Epidermal melanocyte (primary cell): ENCODE data around the gene HOXA7.

Experiments used
- DNase-seq: peaks from one replicate; pipeline ENCODE4 v3.0.0; 2011; ENCODE audit warnings: low spot score; ENCODE audit not compliant: insufficient read length

The HOXA7 gene

DNA sequence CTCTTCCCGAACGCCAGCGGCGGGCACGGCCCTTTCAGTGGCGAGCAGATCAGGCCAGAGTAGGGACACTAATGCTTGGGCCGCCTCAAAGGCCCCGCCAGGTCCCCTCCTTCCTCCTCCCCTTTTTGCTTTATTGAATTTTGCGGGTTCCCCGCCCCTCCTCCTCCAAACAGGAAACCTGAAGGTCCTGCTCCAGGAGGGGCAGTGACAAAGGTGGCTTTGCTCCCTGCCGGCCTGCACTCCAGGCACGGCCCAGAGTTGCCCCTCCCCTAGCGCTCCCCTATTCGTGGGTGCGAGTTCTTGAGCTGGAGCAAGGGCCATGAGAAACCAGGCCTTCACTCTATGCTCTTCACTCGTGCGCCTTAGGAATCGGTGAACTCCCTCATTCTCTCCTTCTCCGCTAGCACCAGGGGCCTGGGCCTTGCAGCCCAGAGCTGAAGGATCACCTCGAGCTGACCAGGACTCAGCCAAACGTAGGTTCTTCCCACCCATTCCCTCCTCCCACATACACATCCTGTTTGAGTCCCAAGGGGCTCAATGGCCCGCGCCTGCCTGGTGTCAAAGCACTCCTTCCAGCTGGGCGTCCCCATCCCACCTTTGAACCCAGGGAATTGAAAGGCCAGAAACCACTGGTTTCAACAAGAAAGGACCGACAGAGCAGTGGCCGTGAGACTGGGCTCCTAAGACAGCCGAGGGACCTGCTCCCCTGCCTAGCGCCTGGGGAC is 8.3 kb downstream of the HOXA7 start:
- DNase-seq: no peak

DNA sequence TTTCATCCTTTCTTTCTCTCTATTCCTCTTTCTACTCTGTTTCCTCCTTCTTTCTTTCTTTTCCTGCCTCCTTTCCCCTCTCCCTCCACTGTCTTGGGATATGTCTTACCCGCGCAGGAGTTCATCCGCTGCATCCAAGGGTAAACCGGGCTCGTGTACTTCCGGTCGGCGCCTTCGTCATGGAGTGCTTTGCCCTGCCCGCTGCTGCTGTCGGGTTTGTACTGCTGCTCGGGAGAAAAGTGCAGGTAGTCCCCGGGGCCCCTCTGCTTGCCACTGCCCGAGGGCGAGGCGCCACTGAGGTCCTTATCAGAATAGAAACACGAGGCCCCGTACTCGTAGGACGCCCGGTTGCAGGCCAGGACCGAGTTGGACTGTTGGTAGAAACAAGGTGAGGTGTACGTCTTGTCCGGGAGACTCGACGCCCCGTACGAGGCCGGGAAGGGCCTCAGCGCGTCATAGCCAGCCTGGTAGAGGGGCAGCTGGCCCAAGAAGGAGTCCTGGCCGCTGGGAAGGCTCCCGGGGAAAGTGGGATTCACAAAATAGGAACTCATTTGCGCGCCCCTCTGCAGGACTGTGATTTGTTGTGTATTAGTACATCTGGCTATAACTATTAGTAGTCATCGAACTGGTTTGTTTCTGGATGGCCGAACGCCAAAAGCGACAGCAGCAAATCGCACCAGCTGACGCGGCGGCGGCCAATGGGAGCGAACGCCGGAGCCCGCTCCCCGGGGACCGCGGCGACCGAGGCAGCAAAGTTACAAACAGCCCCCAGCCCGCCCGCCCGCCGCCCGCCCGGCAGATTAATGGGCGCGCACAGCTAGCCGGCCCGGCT is 9.1 kb downstream of the HOXA7 start, which contains the start of gene HOXA6:
Gene HOXA6, minus strand, starts transcription at position 576 of the 832 bp plus-strand sequence. Its CDS starts 25 bp downstream, at position 551.
- DNase-seq: no peak

DNA sequence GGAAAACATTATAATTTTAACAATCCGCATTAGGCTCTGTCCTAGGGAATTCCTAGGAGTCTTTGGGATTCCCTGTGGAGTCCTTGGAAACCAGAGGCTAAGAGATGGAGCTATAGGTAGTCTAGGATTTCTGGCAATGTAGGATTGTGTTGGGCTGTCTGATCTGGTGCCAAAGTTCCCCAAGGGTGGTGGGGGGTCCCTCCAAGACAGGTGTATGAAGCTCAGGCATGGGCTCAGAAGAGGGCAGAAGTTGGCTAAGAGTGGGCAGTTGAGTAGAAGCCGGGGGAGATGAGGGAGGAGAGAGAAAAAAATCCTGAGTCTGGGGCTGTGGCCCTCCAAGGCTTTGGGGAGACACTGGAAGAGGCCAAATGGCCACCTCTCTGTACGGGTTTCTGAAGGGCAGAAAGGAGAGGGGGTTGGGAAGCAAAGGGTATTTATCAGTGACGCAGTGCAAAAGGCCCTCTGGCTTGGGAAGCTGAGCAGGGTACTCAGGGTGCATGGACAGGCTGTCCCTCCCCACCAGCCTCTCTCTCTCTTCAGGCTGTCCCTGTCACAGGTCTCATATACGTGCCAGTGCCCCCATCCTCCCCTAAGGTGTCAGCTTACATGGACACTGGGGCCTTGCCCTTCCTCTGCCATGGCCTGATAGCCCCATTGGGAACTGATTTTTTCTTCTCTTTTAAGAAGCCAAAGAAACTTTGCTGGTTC is 9.8 kb downstream of the HOXA7 start:
- DNase-seq: no peak

DNA sequence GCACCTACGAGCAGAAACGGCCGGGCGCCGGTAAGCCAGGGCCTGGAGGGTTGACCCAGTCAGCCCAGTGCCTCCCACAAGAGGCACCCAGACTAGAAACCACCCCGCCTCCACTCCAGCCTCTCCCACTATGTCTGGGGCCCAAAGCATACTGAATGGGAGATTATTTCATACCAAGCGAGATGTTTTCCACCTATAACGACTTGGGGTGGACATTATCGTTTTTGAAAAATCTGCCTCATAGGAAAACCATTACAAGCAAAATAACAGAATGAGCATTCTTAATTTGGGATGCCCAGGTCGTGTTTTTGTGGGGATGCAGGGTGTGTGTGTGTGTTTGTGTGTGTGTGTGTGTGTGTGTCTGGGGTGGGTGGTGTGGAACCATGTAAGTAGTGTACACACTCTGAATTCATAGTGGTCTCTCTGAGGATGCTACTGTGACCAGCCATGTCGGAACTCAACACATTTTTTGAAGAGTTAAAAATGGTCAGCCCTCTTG is 10.5 kb downstream of the HOXA7 start:
- no peak for DNase-seq

DNA sequence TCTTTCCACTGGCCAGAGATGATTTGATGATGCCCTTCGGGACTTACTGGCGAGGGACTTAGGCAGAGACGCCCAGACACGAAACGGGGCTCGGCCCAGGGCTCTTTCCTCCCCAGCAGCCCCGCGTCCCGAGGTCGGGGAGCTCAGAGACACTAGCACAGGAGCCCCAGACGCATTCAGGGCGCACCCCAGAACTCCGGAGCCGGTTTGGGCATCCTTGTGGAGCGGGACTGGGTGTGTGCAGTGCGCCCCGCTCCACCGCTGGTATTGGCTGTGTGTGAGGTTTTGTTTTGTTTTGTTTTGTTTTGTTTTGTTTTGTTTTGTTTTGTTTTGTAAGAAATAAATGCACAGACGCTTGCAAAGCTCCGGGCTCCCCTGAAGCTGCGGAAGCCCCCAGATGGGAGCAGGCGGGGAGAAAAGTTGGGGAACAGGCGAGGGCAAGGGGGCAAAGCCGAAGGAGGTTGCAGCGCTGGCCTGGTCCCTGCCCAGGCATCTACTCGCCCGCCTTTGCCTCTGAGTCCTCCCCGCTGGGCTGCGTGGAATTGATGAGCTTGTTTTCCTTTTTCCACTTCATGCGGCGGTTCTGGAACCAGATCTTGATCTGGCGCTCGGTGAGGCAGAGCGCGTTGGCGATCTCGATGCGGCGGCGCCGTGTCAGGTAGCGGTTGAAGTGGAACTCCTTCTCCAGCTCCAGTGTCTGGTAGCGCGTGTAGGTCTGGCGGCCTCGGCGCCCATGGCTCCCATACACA is 11.1 kb downstream of the HOXA7 start:
- DNase-seq: no peak

DNA sequence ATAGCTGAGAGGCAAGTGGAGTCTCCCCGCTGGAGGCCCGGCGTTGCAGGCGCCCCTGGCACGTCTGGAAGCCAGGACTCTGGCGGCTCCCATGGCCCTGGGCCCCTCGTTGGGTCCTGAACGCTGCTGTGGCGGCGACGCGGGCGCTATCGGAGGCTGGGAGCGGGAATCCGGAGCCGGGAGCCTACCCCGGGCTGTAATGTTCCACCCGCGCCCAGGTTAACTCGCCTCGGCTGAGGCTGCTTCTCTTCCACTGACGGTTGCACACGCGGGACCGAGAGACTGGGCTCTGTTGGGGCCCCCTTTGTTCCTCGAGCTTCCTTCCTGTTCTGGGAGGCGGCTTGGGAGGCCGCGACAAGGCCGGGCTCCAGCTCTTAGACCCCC is 11.7 kb downstream of the HOXA7 start:
- DNase-seq: no peak

DNA sequence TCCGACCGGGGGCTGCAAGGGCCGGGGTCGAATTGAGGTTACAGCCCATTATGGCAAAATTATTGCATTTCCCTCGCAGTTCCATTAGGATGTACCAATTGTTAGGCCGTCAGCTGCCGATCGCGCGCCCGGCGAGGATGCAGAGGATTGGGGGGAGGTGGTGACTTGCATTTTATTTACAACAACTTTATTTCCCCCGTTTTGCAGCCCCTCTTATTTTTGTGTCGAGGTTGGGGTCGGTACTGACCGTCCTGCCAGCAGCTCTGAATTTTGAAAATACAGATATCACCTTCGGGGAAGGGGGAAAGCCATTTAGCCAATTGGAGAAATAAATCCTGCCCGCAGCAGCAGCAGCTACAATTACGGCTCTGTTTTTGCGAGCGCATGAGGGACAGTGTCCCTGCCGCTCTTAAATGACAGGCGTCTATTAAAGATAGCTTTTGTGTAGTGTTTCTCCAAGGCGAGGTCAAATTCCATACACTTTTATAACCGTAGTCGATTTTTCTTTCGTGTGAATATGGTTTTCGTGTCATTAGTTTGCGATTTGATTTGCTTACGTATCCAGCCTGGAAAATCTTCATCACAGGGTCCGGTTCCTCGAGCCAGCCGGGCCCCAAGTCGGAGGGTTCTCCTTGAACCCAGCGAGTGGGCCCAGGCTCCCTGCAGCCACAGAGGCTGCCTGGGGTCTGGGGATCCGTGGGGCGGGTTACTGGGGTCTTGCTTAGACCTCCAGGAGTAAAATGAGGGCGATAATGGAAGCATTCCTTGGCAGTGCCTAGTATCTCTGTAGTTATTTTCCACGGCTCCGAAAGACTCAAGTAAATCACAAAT is 12.3 kb downstream of the HOXA7 start:
- DNase-seq: no peak

DNA sequence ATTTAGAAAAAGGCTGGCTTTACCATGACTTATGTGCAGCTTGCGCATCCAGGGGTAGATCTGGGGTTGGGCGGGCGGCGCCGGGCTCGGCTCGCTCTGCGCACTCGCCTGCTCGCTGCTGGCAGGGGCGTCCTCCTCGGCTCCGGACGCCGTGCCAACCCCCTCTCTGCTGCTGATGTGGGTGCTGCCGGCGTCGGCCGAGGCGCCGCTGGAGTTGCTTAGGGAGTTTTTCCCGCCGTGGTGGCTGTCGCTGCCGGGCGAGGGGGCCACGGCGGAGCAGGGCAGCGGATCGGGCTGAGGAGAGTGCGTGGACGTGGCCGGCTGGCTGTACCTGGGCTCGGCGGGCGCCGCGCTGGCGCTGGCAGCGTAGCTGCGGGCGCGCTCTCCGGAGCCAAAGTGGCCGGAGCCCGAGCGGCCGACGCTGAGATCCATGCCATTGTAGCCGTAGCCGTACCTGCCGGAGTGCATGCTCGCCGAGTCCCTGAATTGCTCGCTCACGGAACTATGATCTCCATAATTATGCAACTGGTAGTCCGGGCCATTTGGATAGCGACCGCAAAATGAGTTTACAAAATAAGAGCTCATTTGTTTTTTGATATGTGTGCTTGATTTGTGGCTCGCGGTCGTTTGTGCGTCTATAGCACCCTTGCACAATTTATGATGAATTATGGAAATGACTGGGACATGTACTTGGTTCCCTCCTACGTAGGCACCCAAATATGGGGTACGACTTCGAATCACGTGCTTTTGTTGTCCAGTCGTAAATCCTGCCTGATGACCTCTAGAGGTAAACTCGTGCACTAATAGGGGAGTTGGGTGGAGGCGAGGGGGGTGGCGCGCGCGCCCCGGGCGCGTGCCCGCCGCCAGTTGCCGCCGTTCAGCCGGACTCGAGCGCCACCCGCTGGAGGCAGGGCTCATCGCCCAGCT is 13.2 kb downstream of the HOXA7 start, which contains the start of gene HOXA5:
Gene HOXA5, minus strand, starts transcription at position 659 of the 927 bp plus-strand sequence. Its CDS starts 74 bp downstream, at position 585.
- peak; percentile 77 for DNase-seq

DNA sequence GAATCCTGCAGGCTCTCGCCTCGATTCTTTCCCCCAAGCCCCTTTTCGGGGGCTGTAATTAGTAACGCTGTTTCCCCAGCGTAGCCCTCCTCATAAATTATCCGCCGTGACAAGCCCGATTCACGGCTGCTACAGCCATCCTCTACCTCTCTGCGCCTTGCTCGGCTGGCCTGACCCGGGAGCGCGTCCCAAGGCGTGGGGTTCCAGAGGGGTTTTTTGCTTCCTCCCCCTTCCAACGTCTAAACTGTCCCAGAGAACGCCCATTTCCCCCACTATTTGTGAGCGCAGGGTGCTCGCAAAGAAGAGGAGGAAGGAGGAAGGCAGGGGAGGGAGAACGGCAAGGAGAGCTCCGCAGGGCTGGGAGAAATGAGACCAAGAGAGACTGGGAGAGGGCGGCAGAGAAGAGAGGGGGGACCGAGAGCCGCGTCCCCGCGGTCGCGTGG is 13.9 kb downstream of the HOXA7 start:
- DNase-seq: no peak

DNA sequence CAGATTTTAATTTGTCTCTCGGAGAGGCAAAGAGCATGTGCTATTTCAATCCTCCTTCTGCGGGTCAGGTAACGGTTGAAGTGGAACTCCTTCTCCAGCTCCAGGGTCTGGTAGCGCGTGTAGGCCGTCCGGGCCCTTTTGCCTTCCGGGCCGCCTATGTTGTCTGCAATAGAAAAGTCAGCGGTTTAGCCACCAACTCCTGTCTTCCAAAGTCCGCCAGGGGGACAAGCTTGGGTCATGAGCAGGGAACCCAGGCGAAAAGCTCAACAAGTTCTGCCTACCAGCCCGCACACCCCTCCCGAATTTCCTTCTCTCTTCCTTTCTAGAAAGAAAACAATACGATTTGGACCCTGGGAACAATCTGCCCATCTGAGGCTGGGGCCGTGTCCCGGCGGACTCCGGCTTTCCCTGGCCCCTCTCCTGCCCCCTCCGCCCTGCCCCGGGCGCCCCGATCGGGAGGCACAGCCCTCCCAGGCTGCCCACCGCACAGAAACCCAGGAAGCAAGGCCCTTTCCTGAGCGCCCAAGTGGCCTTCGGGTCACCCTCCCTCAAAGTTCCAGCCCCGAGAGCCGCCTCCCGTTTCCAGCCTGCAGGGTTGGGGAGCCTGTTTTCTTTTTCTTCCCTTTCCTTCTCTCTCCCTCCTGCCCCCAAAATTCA is 14.4 kb downstream of the HOXA7 start:
- no peak for DNase-seq

DNA sequence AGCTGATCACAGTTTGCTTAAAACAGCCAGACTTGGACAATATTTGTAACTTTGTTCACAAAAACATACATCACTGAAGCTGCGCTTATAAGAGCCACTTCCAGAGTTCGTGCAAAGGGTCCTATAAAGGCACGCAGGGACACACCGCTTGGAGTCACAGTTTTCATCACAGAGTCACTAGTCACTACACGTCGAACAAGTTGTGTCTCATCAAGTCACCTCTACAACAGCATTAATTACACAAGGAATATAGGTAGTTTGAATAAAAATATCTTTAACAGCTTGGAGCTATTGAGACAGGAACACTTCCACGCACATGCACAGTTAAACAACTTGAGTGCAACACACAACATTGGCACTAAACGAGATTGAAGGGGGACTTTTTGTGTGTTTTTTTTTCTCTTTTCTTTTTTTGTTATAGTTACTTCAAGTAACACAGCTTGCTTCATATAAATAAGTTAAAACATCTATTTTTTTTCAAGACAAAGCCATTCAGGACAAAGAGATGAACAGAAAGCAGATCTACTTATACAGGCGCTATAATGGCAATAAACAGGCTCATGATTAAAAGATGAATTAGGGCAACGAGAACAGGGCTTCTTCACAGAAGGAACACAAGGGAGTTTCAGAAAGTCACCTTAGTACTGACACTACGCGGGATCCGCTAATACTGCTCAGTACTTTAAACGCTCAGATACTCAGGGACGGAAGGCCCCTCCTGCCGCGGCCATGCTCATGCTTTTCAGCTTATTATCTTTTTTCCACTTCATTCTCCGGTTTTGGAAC is 15.1 kb downstream of the HOXA7 start:
- no peak for DNase-seq

DNA sequence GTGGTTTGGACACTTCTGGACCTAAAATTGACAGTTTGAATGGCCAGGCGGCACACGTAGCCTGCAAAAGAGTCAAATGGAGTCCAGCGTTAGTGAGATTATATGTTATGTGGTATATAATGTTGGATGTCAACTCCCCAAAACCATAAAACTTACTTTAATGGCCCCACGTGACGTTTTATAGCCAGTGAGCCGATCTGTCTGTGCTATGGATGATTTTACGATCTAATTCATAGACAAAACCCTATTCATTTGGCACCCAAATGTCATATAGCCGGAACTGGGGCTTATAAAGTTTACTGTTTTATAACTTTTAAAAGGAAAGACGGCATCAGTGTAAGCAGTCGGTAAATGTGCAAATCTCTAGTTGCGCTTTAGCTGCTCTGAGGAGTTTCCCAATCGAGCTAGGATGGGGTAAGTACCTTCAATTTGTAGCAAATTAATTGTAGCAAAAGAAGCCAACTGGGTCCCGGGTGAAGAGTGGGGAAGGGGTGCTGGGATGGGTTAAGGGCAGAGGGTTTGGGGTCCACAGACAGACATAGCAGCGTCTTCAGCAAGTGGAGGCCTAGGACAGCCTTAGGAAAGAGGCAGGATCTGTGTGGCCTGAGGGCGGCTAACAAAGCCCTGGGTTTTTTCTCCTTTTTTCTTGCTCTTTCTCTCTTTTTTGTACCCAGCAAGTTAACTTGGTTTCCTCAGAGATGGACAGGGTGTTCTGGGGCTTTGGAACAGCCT is 16.2 kb downstream of the HOXA7 start:
- no peak for DNase-seq

DNA sequence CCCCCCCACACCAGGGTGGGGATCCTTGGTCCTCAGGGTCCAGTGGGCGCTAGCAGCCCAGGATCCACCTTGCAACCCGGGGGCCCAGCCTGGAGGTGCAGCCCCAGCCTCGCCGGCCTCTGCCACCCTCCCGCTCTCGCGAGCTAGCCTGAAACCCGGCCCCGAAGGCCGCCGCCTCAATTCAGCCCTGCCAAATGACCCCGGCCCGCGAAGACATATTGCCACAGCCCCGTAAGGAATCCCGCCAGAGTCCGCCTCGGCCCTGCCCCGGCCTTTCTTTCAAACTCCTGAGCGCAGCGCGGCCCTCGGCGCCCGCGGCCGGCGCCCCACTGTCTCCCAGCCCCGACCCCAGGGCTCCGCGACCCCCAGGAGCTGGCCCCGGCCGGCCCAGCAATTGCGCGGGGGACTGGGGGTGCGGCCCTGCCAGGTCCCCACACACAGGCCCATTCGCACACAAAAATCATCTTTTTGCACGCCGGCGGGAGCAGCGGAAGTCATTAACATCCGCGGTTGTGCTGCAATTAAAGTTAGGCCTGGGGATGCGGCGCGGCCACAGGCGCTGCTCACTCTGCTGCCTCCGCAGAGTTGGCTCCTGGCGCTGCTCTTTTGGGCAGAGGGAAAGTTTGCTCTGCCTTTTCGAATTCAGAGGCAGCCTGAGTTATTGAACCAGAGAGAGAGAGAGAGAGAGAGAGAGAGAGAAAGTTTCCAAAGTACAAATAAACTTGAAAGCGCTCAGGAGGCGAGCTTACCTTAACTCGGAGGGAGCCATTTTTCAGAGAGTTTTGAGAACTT is 16.9 kb downstream of the HOXA7 start:
- no peak for DNase-seq

DNA sequence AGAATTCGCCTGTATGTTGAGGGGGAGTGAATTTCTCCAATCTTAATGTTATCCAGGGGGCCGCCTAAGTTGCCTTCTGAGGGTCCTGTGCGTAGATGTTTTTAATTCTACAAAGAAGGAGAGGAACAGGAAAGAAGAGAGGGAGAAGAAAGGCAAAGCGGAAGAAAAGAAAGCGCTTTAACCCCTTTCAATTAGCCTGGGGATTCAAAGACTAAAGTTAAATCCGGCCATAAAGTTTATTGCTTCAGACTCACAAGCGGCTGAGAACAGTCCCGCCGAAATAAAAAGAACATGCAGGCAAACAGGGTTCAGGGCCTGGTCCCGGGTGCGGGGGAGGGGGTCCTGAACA is 17.5 kb downstream of the HOXA7 start:
- DNase-seq: no peak

DNA sequence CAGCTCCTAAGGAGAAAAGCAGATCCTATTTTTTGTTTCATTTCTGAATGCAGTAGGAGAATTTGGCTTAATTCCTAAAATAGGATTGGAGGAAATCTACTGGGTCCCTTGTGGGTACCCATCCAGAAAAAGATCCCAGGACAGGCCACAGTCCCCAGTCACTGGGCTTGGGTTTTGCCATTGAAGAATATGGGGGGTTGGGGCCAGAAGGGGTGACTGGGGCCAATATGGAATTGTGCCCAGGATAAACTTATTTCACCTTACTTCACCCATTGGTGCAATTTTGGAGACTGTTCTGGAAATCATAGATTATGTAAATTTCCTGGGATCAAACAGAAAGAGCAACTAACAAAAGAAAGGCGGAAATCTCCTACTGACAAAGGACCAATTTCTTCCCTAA is 18.0 kb downstream of the HOXA7 start:
- DNase-seq: no peak

DNA sequence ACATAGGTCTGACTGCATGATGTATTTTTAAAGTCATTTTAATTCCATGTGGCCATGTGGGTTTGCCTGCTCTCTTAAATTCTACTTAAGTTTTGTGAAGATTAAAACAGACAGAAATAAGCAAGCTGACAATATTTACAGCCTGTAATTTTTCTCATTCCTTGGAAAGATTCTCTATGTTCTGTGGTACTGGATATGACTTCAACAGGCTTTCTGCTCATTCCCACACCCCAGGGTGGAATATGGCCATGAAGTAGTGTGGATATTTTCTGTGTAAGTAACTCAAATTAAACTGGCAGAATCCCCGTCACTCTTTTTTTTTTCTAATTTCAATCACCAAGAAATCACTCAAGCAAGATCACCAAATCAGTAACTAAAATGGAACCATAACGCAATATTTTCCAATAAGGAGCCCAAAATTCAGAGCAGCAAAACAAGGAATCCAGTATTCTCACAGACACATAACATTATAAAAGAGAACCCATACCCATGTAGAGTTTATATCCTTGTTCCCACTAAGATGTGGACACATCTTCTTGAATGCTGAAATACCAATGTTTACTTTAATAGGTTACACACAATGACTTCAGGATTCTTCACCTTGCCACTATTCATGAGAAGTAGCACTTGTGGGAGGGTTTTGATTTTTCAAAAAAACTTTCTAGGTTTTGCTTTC is 18.7 kb downstream of the HOXA7 start:
- no peak for DNase-seq
